Activated CD8-positive, alpha-beta T cell treated with anti-CD3 and anti-CD28 coated beads for 36 hours (primary cell): Measurements from ENCODE around the gene PCAT7. TPM values are rescaled to one million over a fixed set of nuclear protein-coding genes. Genes with fewer than 3 reads are reported as not detected.

Experiments used
- total RNA-seq, 2 experiments: library from RNA; stranded (reverse); gene quantifications; one replicate each; pipeline ENCODE4 v1.2.3, GENCODE V29; 2021

The PCAT7 gene
- total RNA-seq, 2 experiments from 2014 or later = not detected

Other genes with a start within 250 kb of the PCAT7 start
- not detected for gene NUTM2F, start 226.4 kb upstream of the PCAT7 start, total RNA-seq
- gene FBP2, start 38.7 kb downstream of the PCAT7 start, total RNA-seq = not detected
- gene FBP1, start 84.4 kb downstream of the PCAT7 start, total RNA-seq = 1 to 10 TPM; 1.2 to 1.4 TPM
- 1 to 10 TPM; 7.1 to 8.7 TPM for gene AOPEP, start 171.6 kb downstream of the PCAT7 start, total RNA-seq